RWPE1 (cell line): ENCODE measurements around the gene SPOCK1.

Source experiments
- CTCF ChIA-PET: fragments of 350-600 bp; sonication (Branson Sonifier 250); formaldehyde crosslinking; extraction: SDS; loops from one replicate; lab custom pipeline; 2021; lab: Yijun Ruan, JAX
- POLR2A ChIA-PET: fragments of 400-600 bp; formaldehyde crosslinking; extraction: SDS; loops from one replicate; lab custom pipeline; 2020; ENCODE audit warnings: antibody characterized with exemption; ENCODE audit not compliant: low non-redundant PET; lab: Yijun Ruan, JAX
- DNase-seq: peaks from one replicate; pipeline ENCODE4 v3.0.0; 2012; ENCODE audit warnings: low spot score
- H3K27ac ChIP-seq: fragments of 450-650 bp; 2 replicates; pipeline ENCODE4 v1.5.1; 2017
- TF ChIP-seq, protein P1 (sequence below): fragments of 450-650 bp; conservative IDR thresholded peaks from 2 replicates; pipeline ENCODE4 v1.5.1; 2017; ENCODE audit warnings: low read depth, mild to moderate bottlenecking

The SPOCK1 gene

DNA sequence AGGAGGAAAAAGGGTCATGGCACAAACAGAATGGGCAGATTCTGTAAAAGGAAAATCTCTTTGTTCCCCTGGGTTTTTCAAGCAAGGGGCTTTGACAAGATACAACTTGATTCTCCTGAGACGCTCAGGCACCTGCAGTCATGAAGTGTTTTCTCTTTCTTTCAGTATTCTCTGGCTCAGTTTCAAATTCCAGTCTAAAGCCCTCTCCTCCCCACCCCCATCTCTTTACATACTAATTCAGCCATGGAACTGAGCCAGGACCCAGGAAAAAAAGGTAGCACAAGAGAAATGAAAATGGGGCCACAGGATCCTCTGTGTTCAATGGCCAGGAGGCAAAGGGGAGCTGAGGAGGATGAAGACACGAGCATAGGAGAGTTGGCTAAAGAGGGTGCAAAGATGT is 408.4 kb downstream of the SPOCK1 start:
- ChIA-PET CTCF (interaction anchor here (1.2 kb wide), 1 partner anchor 11 kb away, joined by 3 read pairs; no protein-coding TSS in a partner anchor), POLR2A (interaction anchor here (0.6 kb wide), 1 partner anchor 1866 kb away, joined by 3 read pairs; no protein-coding TSS in a partner anchor)
- DNase-seq: no peak
- H3K27ac ChIP-seq: no peak overlapping the region
- TF ChIP-seq, protein P1, sequence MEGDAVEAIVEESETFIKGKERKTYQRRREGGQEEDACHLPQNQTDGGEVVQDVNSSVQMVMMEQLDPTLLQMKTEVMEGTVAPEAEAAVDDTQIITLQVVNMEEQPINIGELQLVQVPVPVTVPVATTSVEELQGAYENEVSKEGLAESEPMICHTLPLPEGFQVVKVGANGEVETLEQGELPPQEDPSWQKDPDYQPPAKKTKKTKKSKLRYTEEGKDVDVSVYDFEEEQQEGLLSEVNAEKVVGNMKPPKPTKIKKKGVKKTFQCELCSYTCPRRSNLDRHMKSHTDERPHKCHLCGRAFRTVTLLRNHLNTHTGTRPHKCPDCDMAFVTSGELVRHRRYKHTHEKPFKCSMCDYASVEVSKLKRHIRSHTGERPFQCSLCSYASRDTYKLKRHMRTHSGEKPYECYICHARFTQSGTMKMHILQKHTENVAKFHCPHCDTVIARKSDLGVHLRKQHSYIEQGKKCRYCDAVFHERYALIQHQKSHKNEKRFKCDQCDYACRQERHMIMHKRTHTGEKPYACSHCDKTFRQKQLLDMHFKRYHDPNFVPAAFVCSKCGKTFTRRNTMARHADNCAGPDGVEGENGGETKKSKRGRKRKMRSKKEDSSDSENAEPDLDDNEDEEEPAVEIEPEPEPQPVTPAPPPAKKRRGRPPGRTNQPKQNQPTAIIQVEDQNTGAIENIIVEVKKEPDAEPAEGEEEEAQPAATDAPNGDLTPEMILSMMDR: no peak

DNA sequence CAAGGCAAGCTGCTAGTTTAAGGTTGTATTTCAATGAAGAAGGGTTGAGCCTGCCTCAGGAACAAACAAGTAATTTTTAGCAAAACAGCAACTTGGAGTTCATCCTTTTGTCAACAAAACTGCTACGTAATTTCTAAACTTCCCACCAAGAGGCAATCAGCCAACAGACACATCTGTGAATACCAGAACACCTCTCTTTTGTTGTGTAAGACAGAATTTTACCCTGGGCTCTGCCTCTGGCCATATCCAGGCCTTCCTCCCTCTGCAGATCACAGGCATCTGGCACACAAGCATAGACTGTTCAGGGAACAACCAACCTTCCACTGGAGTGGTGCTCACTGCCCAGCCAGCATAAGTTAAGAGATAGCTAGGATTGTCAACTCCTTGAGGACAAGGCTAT is 409.0 kb downstream of the SPOCK1 start:
- TF ChIP-seq, protein P1: no peak
- CTCF ChIA-PET: no interaction called here
- DNase-seq: no peak
- no peak overlapping the region for H3K27ac ChIP-seq
- POLR2A ChIA-PET: no interaction called here

DNA sequence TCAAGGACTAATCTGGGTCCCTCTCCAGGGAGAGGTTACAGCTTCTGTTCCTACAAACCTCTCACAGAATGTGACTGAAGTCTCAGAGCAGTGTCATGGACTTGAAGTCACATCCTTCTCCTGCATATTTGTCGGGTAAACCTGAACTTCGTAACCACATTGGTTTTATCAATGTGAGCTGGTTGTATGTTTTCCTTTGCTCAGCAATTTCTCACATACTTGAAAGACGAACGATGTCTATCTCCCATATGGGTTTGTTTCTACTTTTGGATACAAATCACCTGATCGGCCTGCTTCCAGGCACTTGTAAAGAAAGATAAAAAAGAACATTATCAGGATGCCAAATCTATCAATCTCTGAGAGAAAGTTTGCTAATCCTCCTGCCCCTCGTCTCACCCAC is 411.0 kb downstream of the SPOCK1 start:
- no peak for DNase-seq
- ChIA-PET CTCF (interaction anchor here (0.5 to 2.5 kb wide), 5 partner anchors 13 to 844 kb away, joined by 3 to 12 read pairs (median 3); no protein-coding TSS in a partner anchor), POLR2A (no interaction called here)
- H3K27ac ChIP-seq: no peak overlapping the region
- TF ChIP-seq, protein P1: no peak

DNA sequence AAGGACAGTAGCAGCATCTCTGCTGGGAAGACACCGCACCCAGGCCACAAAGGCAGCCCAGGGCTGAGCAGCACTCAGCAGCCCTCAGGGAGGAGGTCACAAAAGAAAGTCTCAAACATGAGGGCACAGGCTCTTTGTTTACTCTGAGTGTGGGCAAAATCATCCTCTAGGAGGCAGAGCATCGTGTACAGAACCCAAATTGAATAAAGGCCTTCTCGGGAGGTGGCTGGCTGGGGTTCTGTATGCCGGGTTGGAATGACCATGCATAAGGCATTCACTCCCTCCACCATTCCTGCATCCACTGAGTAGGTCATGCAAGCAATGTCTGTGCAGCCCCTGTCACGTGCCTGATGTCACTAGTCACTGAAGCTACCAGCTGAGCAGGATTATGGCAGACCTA is 412.8 kb downstream of the SPOCK1 start:
- DNase-seq: no peak
- ChIA-PET CTCF (interaction anchor here (3.1 kb wide), 1 partner anchor 11 kb away, joined by 12 read pairs; no protein-coding TSS in a partner anchor), POLR2A (no interaction called here)
- H3K27ac ChIP-seq: no peak overlapping the region
- TF ChIP-seq, protein P1: no peak

DNA sequence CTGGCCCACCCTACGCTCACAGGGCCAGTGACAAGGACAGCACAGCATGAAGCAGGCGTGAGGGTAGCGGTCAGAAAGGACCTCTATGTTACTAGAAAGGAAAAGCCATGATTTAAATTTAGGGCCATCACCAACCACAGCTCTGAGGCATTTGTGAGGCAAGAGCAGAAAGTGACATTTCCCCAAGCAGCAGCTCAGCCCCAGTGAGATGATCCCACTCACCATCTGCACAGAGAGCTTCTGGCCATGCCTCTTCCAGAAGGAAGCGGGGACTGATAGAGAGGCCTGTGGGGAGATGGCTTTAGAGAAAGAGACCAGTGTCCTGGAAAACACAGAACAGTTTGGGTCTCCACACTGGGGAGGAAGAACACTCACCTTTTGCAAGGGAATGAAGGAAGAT is 413.9 kb downstream of the SPOCK1 start:
- no peak overlapping the region for H3K27ac ChIP-seq
- no peak for DNase-seq
- TF ChIP-seq, protein P1: no peak
- CTCF ChIA-PET: interaction anchor here (0.7 to 3.1 kb wide), 2 partner anchors 10 to 178 kb away, joined by 3 to 12 read pairs; no protein-coding TSS in a partner anchor
- POLR2A ChIA-PET: no interaction called here

DNA sequence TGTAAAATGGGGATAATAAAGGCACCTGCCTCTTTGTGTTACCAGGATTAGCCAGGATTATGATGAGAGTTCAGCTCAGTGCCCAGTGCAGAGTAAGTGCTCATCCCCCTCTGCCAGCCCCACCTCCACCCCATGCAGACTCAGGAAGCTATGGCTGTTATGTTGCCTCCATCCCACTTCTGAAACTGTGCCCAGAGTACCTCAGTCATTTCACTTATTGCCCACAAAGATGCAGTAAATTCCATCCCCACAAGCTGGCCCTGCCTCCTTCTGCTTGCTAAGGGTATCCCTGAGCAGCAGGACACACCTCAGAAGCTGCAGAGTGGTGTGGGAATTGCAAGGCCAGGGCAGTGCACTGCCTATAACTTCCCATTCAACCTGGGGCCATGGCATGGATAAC is 415.1 kb downstream of the SPOCK1 start:
- TF ChIP-seq, protein P1: no peak
- CTCF ChIA-PET: interaction anchor here (0.6 to 3.1 kb wide), 2 partner anchors 8 to 10 kb away, joined by 3 to 12 read pairs; no protein-coding TSS in a partner anchor
- H3K27ac ChIP-seq: no peak overlapping the region
- POLR2A ChIA-PET: no interaction called here
- no peak for DNase-seq
